Ovary (tissue), 9 donors: ENCODE results near the gene CCL19. TPM values are rescaled to one million over a fixed set of nuclear protein-coding genes. Genes with fewer than 3 reads are reported as not detected.

Source experiments
- DNase-seq, 5 donors: peaks; one replicate each; pipeline ENCODE4 v3.0.0-alpha.2; 2019 to 2020
- H3K27ac ChIP-seq, 2 donors: fragments of 200-600 bp; one replicate each; pipeline versions ENCODE4 v1.5.1 to v1.8.0; 2019 to 2022
- H3K27me3 ChIP-seq: fragments of 200-600 bp; one replicate; pipeline ENCODE4 v1.8.0; 2022
- H3K36me3 ChIP-seq: fragments of 200-600 bp; sonication (generic); one replicate; pipeline ENCODE4 v1.5.1; 2019
- H3K4me1 ChIP-seq: one replicate; pipeline ENCODE4 v1.8.1; 2013; ENCODE audit warnings: mild to moderate bottlenecking, moderate library complexity; ENCODE audit not compliant: insufficient read depth
- H3K4me3 ChIP-seq: fragments of 200-600 bp; sonication (generic); one replicate; pipeline ENCODE4 v1.5.1; 2017
- H3K9me3 ChIP-seq, 2 donors: fragments of 200-600 bp in 1 of 2; sonication (generic) in 1 of 2; one replicate each; pipeline versions ENCODE4 v1.5.1 to v1.8.1; 2013 to 2019; ENCODE audit warnings: mild to moderate bottlenecking in 1 of 2, moderate library complexity in 1 of 2
- EP300 ChIP-seq: sonication (generic); formaldehyde crosslinking; IDR thresholded peaks from one replicate; pipeline ENCODE4 v1.6.1; 2017; ENCODE audit warnings: antibody characterized with exemption
- POLR2A ChIP-seq: fragments of 450-650 bp; IDR thresholded peaks from one replicate; pipeline ENCODE4 v1.6.1; 2017; ENCODE audit warnings: antibody characterized with exemption, mild to moderate bottlenecking, moderate library complexity
- WGBS, 3 donors: extraction: QIAGEN DNeasy Blood & Tissue Kit in 1 of 3; methylation state at CpG; one replicate each; pipeline versions ENCODE4 v1.1.5 to v1.1.7; 2013 to 2017; 5-methylcytosine and 5-hydroxymethylcytosine counted together
- intact Hi-C, 4 donors: fragments of 100-400 bp; cut with DNase I; formaldehyde crosslinking; loops; one replicate each; pipeline versions ENCODE4 v1.11.0 to v1.15.1; 2022 to 2023
- polyA plus RNA-seq, 2 donors: library from polyadenylated mRNA; stranded (reverse); fragments of 200-250 nt in 1 of 2; fragments of 350-450 nt in 1 of 2; fragmentation: Illumina TruSeq in 1 of 2; extraction: RNeasy Lipid Tissue Mini Kit (QIAGEN cat#74804) in 1 of 2; gene quantifications; one replicate each; pipeline ENCODE4 v1.2.3, GENCODE V29; 2013 to 2014
- total RNA-seq, 7 donors: library from RNA; depleted of rRNA in 2 of 7; stranded (reverse); fragments of >200 nt in 2 of 7; fragmentation: NEBNext Ultra II Directional in 3 of 7; extraction: Animal tissue kit (Norgen Biotek cat#: 25700) in 3 of 7; gene quantifications; one replicate each; pipeline versions ENCODE4 v1.1.0 to v1.2.4, GENCODE V29; 2016 to 2023
- TF ChIP-seq, protein P1 (sequence below), 3 donors: fragments of 450-650 bp in 2 of 3; fragments of 200-600 bp in 1 of 3; IDR thresholded peaks; one replicate each; pipeline versions ENCODE4 v1.5.1 to v1.8.0; 2016 to 2022; ENCODE audit warnings: antibody characterized with exemption in 3 of 3, mild to moderate bottlenecking in 1 of 3
- donor health status: DM: no; HTN: no; CAD: no; lungs with moderate emphysema.
- donor health status: DM: no; HTN: no; CAD: no.
- donor health status: Bipolar disorder and iron deficiency.
- donor health status: DM: yes; HTN: yes; CAD: no.
- donor health status: DM: no; HTN: no; CAD: no.
- donor health status: DM: yes; HTN: yes; CAD: no.

Gene CCL19
- total and polyA plus RNA-seq, 9 donors: 0.40 to 14.9 (median 7.7) TPM; not detected in 5

GRCh38 chr9:34701023-34701768 is 10.1 kb upstream of the CCL19 start:
- TF ChIP-seq EP300 (no peak), POLR2A (no peak)
- TF ChIP-seq, protein P1, sequence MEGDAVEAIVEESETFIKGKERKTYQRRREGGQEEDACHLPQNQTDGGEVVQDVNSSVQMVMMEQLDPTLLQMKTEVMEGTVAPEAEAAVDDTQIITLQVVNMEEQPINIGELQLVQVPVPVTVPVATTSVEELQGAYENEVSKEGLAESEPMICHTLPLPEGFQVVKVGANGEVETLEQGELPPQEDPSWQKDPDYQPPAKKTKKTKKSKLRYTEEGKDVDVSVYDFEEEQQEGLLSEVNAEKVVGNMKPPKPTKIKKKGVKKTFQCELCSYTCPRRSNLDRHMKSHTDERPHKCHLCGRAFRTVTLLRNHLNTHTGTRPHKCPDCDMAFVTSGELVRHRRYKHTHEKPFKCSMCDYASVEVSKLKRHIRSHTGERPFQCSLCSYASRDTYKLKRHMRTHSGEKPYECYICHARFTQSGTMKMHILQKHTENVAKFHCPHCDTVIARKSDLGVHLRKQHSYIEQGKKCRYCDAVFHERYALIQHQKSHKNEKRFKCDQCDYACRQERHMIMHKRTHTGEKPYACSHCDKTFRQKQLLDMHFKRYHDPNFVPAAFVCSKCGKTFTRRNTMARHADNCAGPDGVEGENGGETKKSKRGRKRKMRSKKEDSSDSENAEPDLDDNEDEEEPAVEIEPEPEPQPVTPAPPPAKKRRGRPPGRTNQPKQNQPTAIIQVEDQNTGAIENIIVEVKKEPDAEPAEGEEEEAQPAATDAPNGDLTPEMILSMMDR (IDR thresholded peaks at IDR 0.05): peak; percentile 72 to 80 (median 75)
- Histone ChIP-seq H3K36me3 (no peaks in the 10 kb centered on the region), H3K27ac (peak overlapping the region in 1 of 2 donors; percentile 49), H3K4me3 (peak overlapping the region; percentile 76), H3K27me3 (no peaks in the 10 kb centered on the region), H3K9me3 (no peaks in the 10 kb centered on the region), H3K4me1 (no peaks in the 10 kb centered on the region)
- 5 to 8% (median 7%) methylated on average over 45 to 52 of the region's 52 CpGs for whole genome bisulfite sequencing, 3 donors
- DNase-seq: peak; percentile 58 to 82 (median 78)
- intact Hi-C loops: loop anchor here in 2 of 4 donors (2.0 to 5.0 kb wide), 2 partner anchors 32 to 64 kb away; partner anchors contain the start of gene SIGMAR1 (in 1 of the 2)

GRCh38 chr9:34694811-34695210 is 3.7 kb upstream of the CCL19 start:
- no peak overlapping the region for H3K4me3 ChIP-seq
- H3K27ac ChIP-seq: no peak overlapping the region
- intact Hi-C loops: no loop called here
- TF ChIP-seq, protein P1 (IDR thresholded peaks at IDR 0.05): no peak
- TF ChIP-seq POLR2A: no peak
- TF ChIP-seq EP300: no peak
- no peak for DNase-seq
- H3K27me3 ChIP-seq: no peaks in the 10 kb centered on the region
- H3K9me3 ChIP-seq: no peaks in the 10 kb centered on the region
- no peaks in the 10 kb centered on the region for H3K36me3 ChIP-seq
- H3K4me1 ChIP-seq: no peaks in the 10 kb centered on the region

- WGBS, 3 donors: 75 to 93% (median 76%) methylated on average over 2 of the region's 2 CpGs
- Histone ChIP-seq H3K4me1 (no peaks in the 10 kb centered on the region), H3K4me3 (no peak overlapping the region), H3K27ac (no peak overlapping the region), H3K36me3 (no peaks in the 10 kb centered on the region), H3K27me3 (no peaks in the 10 kb centered on the region), H3K9me3 (no peaks in the 10 kb centered on the region)
- intact Hi-C loops: no loop called here
- no peak for DNase-seq
- TF ChIP-seq EP300: no peak
- no peak for TF ChIP-seq POLR2A
- TF ChIP-seq, protein P1 (IDR thresholded peaks at IDR 0.05): no peak
Observed at GRCh38 chr9:34693560-34693959, 2.5 kb upstream of the CCL19 start.

DNA sequence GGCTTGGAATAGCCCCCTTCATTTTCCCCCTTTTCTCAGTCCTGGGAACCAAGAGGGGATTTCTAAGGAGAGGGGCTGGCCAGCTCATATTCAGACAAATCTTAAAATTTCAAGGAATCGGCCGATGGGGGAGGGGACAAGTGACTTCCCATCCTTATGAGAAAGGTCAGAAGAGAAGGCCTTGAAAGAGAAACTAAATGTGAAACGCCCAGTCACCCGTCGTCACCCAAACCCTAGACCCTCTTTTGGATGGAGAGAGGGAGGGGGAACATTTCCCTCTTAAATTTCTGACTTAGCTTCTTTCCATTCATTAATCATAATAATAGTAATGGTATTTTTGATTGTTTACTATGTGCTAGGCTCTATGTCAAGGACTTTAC is 850 bp upstream of the CCL19 start:
- Histone ChIP-seq H3K4me3 (no peak overlapping the region), H3K27ac (no peak overlapping the region), H3K36me3 (no peaks in the 10 kb centered on the region), H3K27me3 (no peaks in the 10 kb centered on the region), H3K9me3 (no peaks in the 10 kb centered on the region), H3K4me1 (no peaks in the 10 kb centered on the region)
- WGBS, 3 donors: 82 to 91% (median 87%) methylated on average over 5 of the region's 5 CpGs
- intact Hi-C loops: no loop called here
- DNase-seq: no peak
- TF ChIP-seq, protein P1 (IDR thresholded peaks at IDR 0.05): no peak
- no peak for TF ChIP-seq POLR2A
- no peak for TF ChIP-seq EP300
